Ishikawa (cell line): ENCODE measurements around the gene SLC2A10.

Experiments
- CEBPB ChIP-seq: IDR thresholded peaks from 2 replicates; pipeline ENCODE4 v1.6.1; 2012
- RAD21 ChIP-seq: IDR thresholded peaks from 2 replicates; pipeline ENCODE4 v1.6.1; 2012; ENCODE audit warnings: low read depth
- TEAD4 ChIP-seq: IDR thresholded peaks from 2 replicates; pipeline ENCODE4 v1.6.1; 2012
- TF ChIP-seq, protein P1 (sequence below): IDR thresholded peaks from 2 replicates; pipeline ENCODE4 v1.6.1; 2012

DNA sequence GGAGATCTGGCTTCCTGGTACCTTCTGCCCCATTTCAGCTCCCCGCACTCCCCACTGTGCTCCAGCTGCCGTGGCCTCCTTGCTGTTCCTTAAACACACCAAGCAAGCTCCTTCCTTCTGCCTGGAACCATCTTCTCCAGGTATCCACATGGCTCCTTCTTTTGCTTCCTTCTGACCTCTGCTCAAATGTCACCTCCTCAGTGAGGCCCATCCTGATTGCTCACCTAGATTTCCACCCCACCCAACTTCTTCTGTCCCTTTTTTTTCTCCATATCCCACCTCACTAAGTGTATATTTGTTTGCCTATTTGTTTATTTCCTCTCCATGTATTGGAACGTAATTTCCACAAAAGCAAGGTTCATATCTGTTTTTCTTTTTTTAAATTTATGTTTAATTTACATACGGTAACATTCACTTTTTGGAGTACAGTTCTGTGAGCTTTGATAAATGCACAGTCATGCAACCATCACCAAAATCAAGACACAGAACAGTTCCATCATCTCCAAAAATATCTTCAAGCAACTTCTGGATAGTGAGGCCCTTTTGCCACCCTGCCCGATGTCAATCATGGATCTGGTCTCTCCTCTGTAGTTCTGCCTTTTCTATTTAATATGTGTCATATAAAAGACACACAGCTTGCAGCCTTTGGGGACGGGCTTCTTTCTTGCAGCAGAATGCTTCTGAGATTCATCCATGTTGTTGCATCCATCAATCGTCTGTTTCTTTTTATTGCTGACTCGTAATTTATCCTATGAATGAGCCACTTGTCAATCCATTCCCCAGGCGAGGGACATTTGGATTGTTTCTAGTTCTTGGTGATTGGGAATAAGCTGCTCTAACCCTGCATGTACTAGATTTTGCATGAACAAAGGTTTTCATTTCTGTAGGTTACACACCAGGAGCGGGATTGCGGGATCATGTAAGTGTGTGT lies 46.3 kb downstream of the SLC2A10 start:
- TF ChIP-seq RAD21 (no peak), CEBPB (no peak), TEAD4 (no peak)
- TF ChIP-seq, protein P1, sequence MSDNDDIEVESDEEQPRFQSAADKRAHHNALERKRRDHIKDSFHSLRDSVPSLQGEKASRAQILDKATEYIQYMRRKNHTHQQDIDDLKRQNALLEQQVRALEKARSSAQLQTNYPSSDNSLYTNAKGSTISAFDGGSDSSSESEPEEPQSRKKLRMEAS, result no peak
